HepG2 (cell line): ENCODE data around the gene THADA. TPM values are rescaled to one million over a fixed set of nuclear protein-coding genes. Genes with fewer than 3 reads are reported as not detected.

Experiments
- DMAP1 ChIP-seq: IDR thresholded peaks from 2 replicates; pipeline ENCODE4 v1.6.1; 2016
- ESRRA ChIP-seq: sonication (generic); formaldehyde crosslinking; IDR thresholded peaks from 2 replicates; pipeline ENCODE4 v1.5.1; 2020; ENCODE audit warnings: mild to moderate bottlenecking, low read depth, missing genetic modification reagents
- KMT2B ChIP-seq: IDR thresholded peaks from 2 replicates; pipeline ENCODE4 v1.6.1; 2016; ENCODE audit warnings: missing genetic modification reagents, missing compliant biosample characterization
- NFE2L1 ChIP-seq: sonication (generic); formaldehyde crosslinking; IDR thresholded peaks from 2 replicates; pipeline ENCODE4 v1.4.0; 2020; ENCODE audit warnings: missing genetic modification reagents, mild to moderate bottlenecking, borderline replicate concordance
- TBL1XR1 ChIP-seq: fragments of 150-350 bp; IDR thresholded peaks from 2 replicates; pipeline ENCODE4 v1.6.1; 2014; ENCODE audit warnings: borderline replicate concordance, low read length; ENCODE audit not compliant: partially characterized antibody
- ZIK1 ChIP-seq: sonication (generic); formaldehyde crosslinking; IDR thresholded peaks from 2 replicates; pipeline ENCODE4 v1.5.0; 2020; ENCODE audit warnings: mild to moderate bottlenecking, low read depth, missing genetic modification reagents, borderline replicate concordance
- polyA plus RNA-seq, 8 experiments: library from polyadenylated mRNA; depleted of rRNA in 3 of 8; stranded (reverse) in 7 of 8; unstranded in 1 of 8; fragments of >200 nt; fragmentation: Illumina TruSeq in 4 of 8; extraction: Trizol in 4 of 8; gene quantifications; 2 replicates each; pipeline versions ENCODE4 v1.2.1 to v1.2.3, GENCODE V29; 2011 to 2016; ENCODE audit warnings: low read depth in 4 of 8, missing spikeins in 1 of 8, mixed read lengths in 1 of 8; ENCODE audit not compliant: insufficient read depth in 1 of 8
- total RNA-seq, 5 experiments: library from RNA; depleted of rRNA; stranded (reverse); fragments of >200 nt; fragmentation: Illumina TruSeq; extraction: Trizol; gene quantifications; 2 replicates each; pipeline ENCODE4 v1.2.3, GENCODE V29; 2016; ENCODE audit warnings: low read depth in 1 of 5
- TF ChIP-seq, protein P1 (sequence below): sonication (generic); formaldehyde crosslinking; IDR thresholded peaks from 2 replicates; pipeline ENCODE4 v1.8.0; 2022; ENCODE audit warnings: missing genetic modification reagents, mild to moderate bottlenecking, borderline replicate concordance
- TF ChIP-seq, protein P2 (sequence below): sonication (generic); formaldehyde crosslinking; IDR thresholded peaks from 2 replicates; pipeline ENCODE4 v1.9.0; 2021; ENCODE audit warnings: missing genetic modification reagents, mild to moderate bottlenecking, borderline replicate concordance
- TF ChIP-seq, protein P3 (sequence below): sonication (generic); formaldehyde crosslinking; conservative IDR thresholded peaks from 2 replicates; pipeline ENCODE4 v1.8.0; 2022; ENCODE audit warnings: mild to moderate bottlenecking, moderate library complexity, missing genetic modification reagents
- TF ChIP-seq, protein P4 (sequence below): sonication (generic); formaldehyde crosslinking; IDR thresholded peaks from 2 replicates; pipeline ENCODE4 v1.5.0; 2020; ENCODE audit warnings: missing genetic modification reagents, mild to moderate bottlenecking, borderline replicate concordance
- TF ChIP-seq, protein P5 (sequence below), 2 experiments: fragments of 450-650 bp in 1 of 2; sonication (generic) in 1 of 2; formaldehyde crosslinking in 1 of 2; IDR thresholded peaks; 2 replicates each; pipeline versions ENCODE4 v1.6.1 to v1.8.0; 2016 to 2022; ENCODE audit warnings: antibody characterized with exemption in 1 of 2, mild to moderate bottlenecking in 1 of 2, missing genetic modification reagents in 1 of 2

Gene THADA
- total and polyA plus RNA-seq, 2 of the 13 experiments (the other 11 are each of a cell fraction or from before 2014, with no cell fraction given) = 12.7 to 21.7 TPM

DNA sequence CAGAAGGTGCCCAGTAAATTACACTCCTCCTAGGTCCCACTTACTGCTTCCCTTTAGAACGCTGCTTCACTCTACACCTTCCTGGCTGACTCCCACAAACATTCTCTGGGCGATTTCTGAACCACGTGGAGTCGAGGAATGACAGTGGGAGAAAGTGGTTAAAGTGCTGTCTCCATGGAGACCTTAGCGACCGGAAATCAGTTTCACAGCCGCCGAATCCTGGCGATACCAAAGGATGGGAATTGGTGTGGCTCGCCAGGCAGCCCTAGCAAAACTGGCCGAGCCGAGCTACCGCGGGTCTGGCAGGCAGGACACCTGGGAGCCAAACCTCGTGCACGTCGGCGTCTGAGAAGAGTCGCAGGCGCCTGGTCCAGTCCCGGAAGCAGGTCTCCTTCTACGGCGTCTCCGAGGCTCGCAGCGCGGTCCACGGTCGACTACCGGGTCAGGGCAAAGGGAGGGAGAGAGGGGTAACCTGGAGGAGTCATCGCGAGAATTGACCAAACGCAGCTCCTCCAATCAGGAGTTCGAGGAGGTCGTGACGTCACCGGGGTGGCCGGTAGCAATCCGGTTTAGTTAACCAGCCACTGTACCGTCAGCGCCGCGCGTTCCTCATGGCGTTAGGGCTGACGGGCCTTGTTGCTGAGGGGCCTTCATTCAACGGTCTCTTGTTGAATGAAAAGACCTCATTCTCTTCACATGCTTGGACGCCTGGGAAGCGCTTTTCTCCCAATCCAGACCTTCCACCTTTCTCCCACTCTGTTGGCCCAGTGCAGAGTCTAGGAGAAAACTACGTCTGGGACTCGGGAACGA lies at the start of gene THADA (continued):
- TF ChIP-seq, protein P1, sequence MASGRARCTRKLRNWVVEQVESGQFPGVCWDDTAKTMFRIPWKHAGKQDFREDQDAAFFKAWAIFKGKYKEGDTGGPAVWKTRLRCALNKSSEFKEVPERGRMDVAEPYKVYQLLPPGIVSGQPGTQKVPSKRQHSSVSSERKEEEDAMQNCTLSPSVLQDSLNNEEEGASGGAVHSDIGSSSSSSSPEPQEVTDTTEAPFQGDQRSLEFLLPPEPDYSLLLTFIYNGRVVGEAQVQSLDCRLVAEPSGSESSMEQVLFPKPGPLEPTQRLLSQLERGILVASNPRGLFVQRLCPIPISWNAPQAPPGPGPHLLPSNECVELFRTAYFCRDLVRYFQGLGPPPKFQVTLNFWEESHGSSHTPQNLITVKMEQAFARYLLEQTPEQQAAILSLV (CRISPR knock-in tag) = peak; percentile 68; the same call in 1 of the 2 replicates
- TF ChIP-seq KMT2B = peak; percentile 98
- peak; percentile 55 for TF ChIP-seq TBL1XR1
- TF ChIP-seq DMAP1 (CRISPR knock-in tag) = peak; percentile 95
- TF ChIP-seq ESRRA (CRISPR knock-in tag) = peak; percentile 62
- TF ChIP-seq ZIK1 = peak; percentile 80; the same call in 1 of the 2 replicates
- no peak for TF ChIP-seq NFE2L1 (CRISPR knock-in tag)
- TF ChIP-seq, protein P2, sequence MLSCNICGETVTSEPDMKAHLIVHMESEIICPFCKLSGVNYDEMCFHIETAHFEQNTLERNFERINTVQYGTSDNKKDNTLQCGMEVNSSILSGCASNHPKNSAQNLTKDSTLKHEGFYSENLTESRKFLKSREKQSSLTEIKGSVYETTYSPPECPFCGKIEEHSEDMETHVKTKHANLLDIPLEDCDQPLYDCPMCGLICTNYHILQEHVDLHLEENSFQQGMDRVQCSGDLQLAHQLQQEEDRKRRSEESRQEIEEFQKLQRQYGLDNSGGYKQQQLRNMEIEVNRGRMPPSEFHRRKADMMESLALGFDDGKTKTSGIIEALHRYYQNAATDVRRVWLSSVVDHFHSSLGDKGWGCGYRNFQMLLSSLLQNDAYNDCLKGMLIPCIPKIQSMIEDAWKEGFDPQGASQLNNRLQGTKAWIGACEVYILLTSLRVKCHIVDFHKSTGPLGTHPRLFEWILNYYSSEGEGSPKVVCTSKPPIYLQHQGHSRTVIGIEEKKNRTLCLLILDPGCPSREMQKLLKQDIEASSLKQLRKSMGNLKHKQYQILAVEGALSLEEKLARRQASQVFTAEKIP (CRISPR knock-in tag) = no peak
- TF ChIP-seq, protein P3, sequence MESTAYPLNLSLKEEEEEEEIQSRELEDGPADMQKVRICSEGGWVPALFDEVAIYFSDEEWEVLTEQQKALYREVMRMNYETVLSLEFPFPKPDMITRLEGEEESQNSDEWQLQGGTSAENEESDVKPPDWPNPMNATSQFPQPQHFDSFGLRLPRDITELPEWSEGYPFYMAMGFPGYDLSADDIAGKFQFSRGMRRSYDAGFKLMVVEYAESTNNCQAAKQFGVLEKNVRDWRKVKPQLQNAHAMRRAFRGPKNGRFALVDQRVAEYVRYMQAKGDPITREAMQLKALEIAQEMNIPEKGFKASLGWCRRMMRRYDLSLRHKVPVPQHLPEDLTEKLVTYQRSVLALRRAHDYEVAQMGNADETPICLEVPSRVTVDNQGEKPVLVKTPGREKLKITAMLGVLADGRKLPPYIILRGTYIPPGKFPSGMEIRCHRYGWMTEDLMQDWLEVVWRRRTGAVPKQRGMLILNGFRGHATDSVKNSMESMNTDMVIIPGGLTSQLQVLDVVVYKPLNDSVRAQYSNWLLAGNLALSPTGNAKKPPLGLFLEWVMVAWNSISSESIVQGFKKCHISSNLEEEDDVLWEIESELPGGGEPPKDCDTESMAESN (CRISPR knock-in tag) = peak; percentile 55; the same call in 1 of the 2 replicates
- TF ChIP-seq, protein P4, sequence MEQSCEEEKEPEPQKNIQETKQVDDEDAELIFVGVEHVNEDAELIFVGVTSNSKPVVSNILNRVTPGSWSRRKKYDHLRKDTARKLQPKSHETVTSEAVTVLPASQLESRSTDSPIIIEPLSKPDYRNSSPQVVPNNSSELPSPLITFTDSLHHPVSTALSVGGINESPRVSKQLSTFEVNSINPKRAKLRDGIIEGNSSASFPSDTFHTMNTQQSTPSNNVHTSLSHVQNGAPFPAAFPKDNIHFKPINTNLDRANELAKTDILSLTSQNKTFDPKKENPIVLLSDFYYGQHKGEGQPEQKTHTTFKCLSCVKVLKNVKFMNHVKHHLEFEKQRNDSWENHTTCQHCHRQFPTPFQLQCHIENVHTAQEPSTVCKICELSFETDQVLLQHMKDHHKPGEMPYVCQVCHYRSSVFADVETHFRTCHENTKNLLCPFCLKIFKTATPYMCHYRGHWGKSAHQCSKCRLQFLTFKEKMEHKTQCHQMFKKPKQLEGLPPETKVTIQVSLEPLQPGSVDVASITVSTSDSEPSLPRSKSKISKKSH (CRISPR knock-in tag) = peak; percentile 94
- TF ChIP-seq, protein P5, sequence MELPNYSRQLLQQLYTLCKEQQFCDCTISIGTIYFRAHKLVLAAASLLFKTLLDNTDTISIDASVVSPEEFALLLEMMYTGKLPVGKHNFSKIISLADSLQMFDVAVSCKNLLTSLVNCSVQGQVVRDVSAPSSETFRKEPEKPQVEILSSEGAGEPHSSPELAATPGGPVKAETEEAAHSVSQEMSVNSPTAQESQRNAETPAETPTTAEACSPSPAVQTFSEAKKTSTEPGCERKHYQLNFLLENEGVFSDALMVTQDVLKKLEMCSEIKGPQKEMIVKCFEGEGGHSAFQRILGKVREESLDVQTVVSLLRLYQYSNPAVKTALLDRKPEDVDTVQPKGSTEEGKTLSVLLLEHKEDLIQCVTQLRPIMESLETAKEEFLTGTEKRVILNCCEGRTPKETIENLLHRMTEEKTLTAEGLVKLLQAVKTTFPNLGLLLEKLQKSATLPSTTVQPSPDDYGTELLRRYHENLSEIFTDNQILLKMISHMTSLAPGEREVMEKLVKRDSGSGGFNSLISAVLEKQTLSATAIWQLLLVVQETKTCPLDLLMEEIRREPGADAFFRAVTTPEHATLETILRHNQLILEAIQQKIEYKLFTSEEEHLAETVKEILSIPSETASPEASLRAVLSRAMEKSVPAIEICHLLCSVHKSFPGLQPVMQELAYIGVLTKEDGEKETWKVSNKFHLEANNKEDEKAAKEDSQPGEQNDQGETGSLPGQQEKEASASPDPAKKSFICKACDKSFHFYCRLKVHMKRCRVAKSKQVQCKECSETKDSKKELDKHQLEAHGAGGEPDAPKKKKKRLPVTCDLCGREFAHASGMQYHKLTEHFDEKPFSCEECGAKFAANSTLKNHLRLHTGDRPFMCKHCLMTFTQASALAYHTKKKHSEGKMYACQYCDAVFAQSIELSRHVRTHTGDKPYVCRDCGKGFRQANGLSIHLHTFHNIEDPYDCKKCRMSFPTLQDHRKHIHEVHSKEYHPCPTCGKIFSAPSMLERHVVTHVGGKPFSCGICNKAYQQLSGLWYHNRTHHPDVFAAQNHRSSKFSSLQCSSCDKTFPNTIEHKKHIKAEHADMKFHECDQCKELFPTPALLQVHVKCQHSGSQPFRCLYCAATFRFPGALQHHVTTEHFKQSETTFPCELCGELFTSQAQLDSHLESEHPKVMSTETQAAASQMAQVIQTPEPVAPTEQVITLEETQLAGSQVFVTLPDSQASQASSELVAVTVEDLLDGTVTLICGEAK (IDR thresholded peaks at IDR 0.05) = peak; percentile 53; the same call in 1 of the 2 replicates
- TF ChIP-seq, protein P5 (CRISPR knock-in tag; IDR thresholded peaks at IDR 0.05) = peak; percentile 77
